HEK293T (cell line): ENCODE data around the gene KNTC1.

Experiments
- ARNT ChIP-seq: fragments of 450-650 bp; IDR thresholded peaks from 2 replicates; pipeline ENCODE4 v1.6.1; 2017; ENCODE audit warnings: mild to moderate bottlenecking
- ELF4 ChIP-seq: fragments of 450-650 bp; IDR thresholded peaks from 2 replicates; pipeline ENCODE4 v1.6.1; 2017; ENCODE audit warnings: antibody characterized with exemption
- FOXK2 ChIP-seq: fragments of 450-650 bp; IDR thresholded peaks from 2 replicates; pipeline ENCODE4 v1.6.1; 2016; ENCODE audit warnings: mild to moderate bottlenecking
- FOXM1 ChIP-seq: fragments of 450-650 bp; IDR thresholded peaks from 2 replicates; pipeline ENCODE4 v1.6.1; 2017; ENCODE audit warnings: mild to moderate bottlenecking, borderline replicate concordance
- HDGF ChIP-seq: fragments of 450-650 bp; IDR thresholded peaks from 2 replicates; pipeline ENCODE4 v1.6.1; 2017; ENCODE audit warnings: antibody characterized with exemption, borderline replicate concordance
- LEF1 ChIP-seq: fragments of 450-650 bp; IDR thresholded peaks from 2 replicates; pipeline ENCODE4 v1.6.1; 2017; ENCODE audit warnings: mild to moderate bottlenecking, borderline replicate concordance
- SP1 ChIP-seq: fragments of 450-650 bp; IDR thresholded peaks from 2 replicates; pipeline ENCODE4 v1.6.1; 2017
- TARDBP ChIP-seq: fragments of 450-650 bp; IDR thresholded peaks from 2 replicates; pipeline ENCODE4 v1.6.1; 2016

DNA sequence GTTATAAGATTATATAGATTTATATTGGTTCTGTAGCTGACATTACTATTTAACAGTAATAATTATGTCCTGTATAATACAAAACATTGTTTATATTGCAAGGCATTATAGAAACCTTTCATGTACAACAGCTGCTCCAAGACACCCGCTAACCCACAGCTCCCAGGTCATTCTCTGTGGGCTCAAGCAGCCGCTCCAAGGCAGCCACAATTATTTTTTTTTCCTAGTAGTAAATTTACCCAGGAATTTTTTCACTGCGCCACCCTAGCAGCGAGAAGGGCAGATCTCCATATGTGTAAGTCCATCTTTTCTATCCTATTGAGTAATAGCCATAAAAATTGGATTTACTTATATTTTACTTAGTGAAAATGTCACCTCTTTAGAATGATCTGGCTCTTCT is 36.3 kb downstream of the KNTC1 start:
- TF ChIP-seq ARNT (no peak), TARDBP (no peak), FOXM1 (no peak), LEF1 (no peak), SP1 (no peak), ELF4 (no peak), FOXK2 (no peak), HDGF (no peak)
